HepG2 (cell line): ENCODE measurements around the gene VASN. TPM values are rescaled to one million over a fixed set of nuclear protein-coding genes. Genes with fewer than 3 reads are reported as not detected.
A peak's percentile ranks its signal among the peaks of the same experiment; 100 is the strongest.

Source experiments
- ATRX ChIP-seq: sonication (generic); formaldehyde crosslinking; IDR thresholded peaks from 2 replicates; pipeline ENCODE4 v1.4.0; 2020; ENCODE audit warnings: missing genetic modification reagents, borderline replicate concordance
- HCFC1 ChIP-seq: fragments of 150-350 bp; IDR thresholded peaks from 2 replicates; pipeline ENCODE4 v1.6.1; 2014; ENCODE audit warnings: low read depth, low read length
- ISL2 ChIP-seq: sonication (generic); formaldehyde crosslinking; IDR thresholded peaks from 2 replicates; pipeline ENCODE4 v1.5.0; 2020; ENCODE audit warnings: missing genetic modification reagents
- KDM3A ChIP-seq: IDR thresholded peaks from 2 replicates; pipeline ENCODE4 v1.6.1; 2018; ENCODE audit warnings: low read depth, missing compliant biosample characterization
- NFE2L2 ChIP-seq: fragments of 150-350 bp; IDR thresholded peaks from 2 replicates; pipeline ENCODE4 v1.6.1; 2014; ENCODE audit warnings: low read length
- RXRA ChIP-seq: sonication (generic); formaldehyde crosslinking; IDR thresholded peaks from 2 replicates; pipeline ENCODE4 v1.5.1; 2020; ENCODE audit warnings: missing genetic modification reagents
- SOX5 ChIP-seq: IDR thresholded peaks from 2 replicates; pipeline ENCODE4 v1.6.1; 2016; ENCODE audit warnings: borderline replicate concordance
- XRCC5 ChIP-seq: fragments of 200-400 bp; formaldehyde crosslinking; optimal IDR thresholded peaks from 2 replicates; pipeline ENCODE3; 2017; ENCODE audit warnings: mild to moderate bottlenecking, low read length
- ZBTB42 ChIP-seq: sonication (generic); formaldehyde crosslinking; IDR thresholded peaks from 2 replicates; pipeline ENCODE4 v1.5.0; 2020; ENCODE audit warnings: mild to moderate bottlenecking, missing genetic modification reagents
- ZFP37 ChIP-seq: sonication (generic); formaldehyde crosslinking; IDR thresholded peaks from 2 replicates; pipeline ENCODE4 v1.4.0; 2020; ENCODE audit warnings: missing genetic modification reagents, borderline replicate concordance
- ZNF253 ChIP-seq: sonication (generic); formaldehyde crosslinking; IDR thresholded peaks from 2 replicates; pipeline ENCODE4 v1.8.0; 2022; ENCODE audit warnings: mild to moderate bottlenecking, missing genetic modification reagents, borderline replicate concordance
- ZNF567 ChIP-seq: sonication (generic); formaldehyde crosslinking; IDR thresholded peaks from 2 replicates; pipeline ENCODE4 v1.8.1; 2023; ENCODE audit warnings: mild to moderate bottlenecking, missing genetic modification reagents, borderline replicate concordance
- ZNF569 ChIP-seq: sonication (generic); formaldehyde crosslinking; IDR thresholded peaks from 2 replicates; pipeline ENCODE4 v1.5.0; 2020; ENCODE audit warnings: mild to moderate bottlenecking, missing genetic modification reagents, moderate library complexity, borderline replicate concordance
- ZNF572 ChIP-seq: sonication (generic); formaldehyde crosslinking; IDR thresholded peaks from 2 replicates; pipeline ENCODE4 v1.5.1; 2020; ENCODE audit warnings: mild to moderate bottlenecking, missing genetic modification reagents
- ZNF724P ChIP-seq: sonication (generic); formaldehyde crosslinking; IDR thresholded peaks from 2 replicates; pipeline ENCODE4 v1.8.0; 2022; ENCODE audit warnings: missing genetic modification reagents, borderline replicate concordance
- ZNF777 ChIP-seq: sonication (generic); formaldehyde crosslinking; IDR thresholded peaks from 2 replicates; pipeline ENCODE4 v1.4.0; 2020; ENCODE audit warnings: missing genetic modification reagents
- polyA plus RNA-seq, 8 experiments: library from polyadenylated mRNA; depleted of rRNA in 3 of 8; stranded (reverse) in 7 of 8; unstranded in 1 of 8; fragments of >200 nt; fragmentation: Illumina TruSeq in 4 of 8; extraction: Trizol in 4 of 8; gene quantifications; 2 replicates each; pipeline versions ENCODE4 v1.2.1 to v1.2.3, GENCODE V29; 2011 to 2016; ENCODE audit warnings: low read depth in 4 of 8, missing spikeins in 1 of 8, mixed read lengths in 1 of 8; ENCODE audit not compliant: insufficient read depth in 1 of 8
- total RNA-seq, 5 experiments: library from RNA; depleted of rRNA; stranded (reverse); fragments of >200 nt; fragmentation: Illumina TruSeq; extraction: Trizol; gene quantifications; 2 replicates each; pipeline ENCODE4 v1.2.3, GENCODE V29; 2016; ENCODE audit warnings: low read depth in 1 of 5
- TF ChIP-seq, protein P1 (sequence below): sonication (generic); formaldehyde crosslinking; IDR thresholded peaks from 2 replicates; pipeline ENCODE4 v1.4.0; 2020; ENCODE audit warnings: mild to moderate bottlenecking, low read depth, missing genetic modification reagents
- TF ChIP-seq, protein P2 (sequence below): sonication (generic); formaldehyde crosslinking; IDR thresholded peaks from 2 replicates; pipeline ENCODE4 v1.4.0; 2020; ENCODE audit warnings: missing genetic modification reagents, borderline replicate concordance
- TF ChIP-seq, protein P3 (sequence below): sonication (generic); formaldehyde crosslinking; IDR thresholded peaks from 2 replicates; pipeline ENCODE4 v1.8.0; 2022; ENCODE audit warnings: mild to moderate bottlenecking, missing genetic modification reagents, borderline replicate concordance

The VASN gene
- total and polyA plus RNA-seq, 2 of the 13 experiments (the other 11 are each of a cell fraction or from before 2014, with no cell fraction given): 8.4 to 18.2 TPM

- TF ChIP-seq ATRX (CRISPR knock-in tag): no peak
- TF ChIP-seq HCFC1: no peak
- TF ChIP-seq ZNF567: no peak
- no peak for TF ChIP-seq ZFP37 (CRISPR knock-in tag)
- 0 out of 2 replicates have a peak, but pooled peaks have one; percentile 71 for TF ChIP-seq ZNF572 (CRISPR knock-in tag)
- peak; percentile 98 for TF ChIP-seq RXRA (CRISPR knock-in tag)
- TF ChIP-seq ZNF724P (CRISPR knock-in tag): no peak
- no peak for TF ChIP-seq ZNF569
- no peak for TF ChIP-seq XRCC5
- TF ChIP-seq ZBTB42 (CRISPR knock-in tag): no peak; the same call in 1 of the 2 replicates
- TF ChIP-seq, protein P1, sequence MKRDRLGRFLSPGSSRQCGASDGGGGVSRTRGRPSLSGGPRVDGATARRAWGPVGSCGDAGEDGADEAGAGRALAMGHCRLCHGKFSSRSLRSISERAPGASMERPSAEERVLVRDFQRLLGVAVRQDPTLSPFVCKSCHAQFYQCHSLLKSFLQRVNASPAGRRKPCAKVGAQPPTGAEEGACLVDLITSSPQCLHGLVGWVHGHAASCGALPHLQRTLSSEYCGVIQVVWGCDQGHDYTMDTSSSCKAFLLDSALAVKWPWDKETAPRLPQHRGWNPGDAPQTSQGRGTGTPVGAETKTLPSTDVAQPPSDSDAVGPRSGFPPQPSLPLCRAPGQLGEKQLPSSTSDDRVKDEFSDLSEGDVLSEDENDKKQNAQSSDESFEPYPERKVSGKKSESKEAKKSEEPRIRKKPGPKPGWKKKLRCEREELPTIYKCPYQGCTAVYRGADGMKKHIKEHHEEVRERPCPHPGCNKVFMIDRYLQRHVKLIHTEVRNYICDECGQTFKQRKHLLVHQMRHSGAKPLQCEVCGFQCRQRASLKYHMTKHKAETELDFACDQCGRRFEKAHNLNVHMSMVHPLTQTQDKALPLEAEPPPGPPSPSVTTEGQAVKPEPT: no peak; the same call in 1 of the 2 replicates
- TF ChIP-seq ISL2 (CRISPR knock-in tag): peak; percentile 29; the same call in 1 of the 2 replicates
- no peak; the same call in none of the 2 replicates for TF ChIP-seq SOX5
- TF ChIP-seq KDM3A (CRISPR knock-in tag): 0 out of 2 replicates have a peak, but pooled peaks have one; percentile 18
- TF ChIP-seq, protein P2, sequence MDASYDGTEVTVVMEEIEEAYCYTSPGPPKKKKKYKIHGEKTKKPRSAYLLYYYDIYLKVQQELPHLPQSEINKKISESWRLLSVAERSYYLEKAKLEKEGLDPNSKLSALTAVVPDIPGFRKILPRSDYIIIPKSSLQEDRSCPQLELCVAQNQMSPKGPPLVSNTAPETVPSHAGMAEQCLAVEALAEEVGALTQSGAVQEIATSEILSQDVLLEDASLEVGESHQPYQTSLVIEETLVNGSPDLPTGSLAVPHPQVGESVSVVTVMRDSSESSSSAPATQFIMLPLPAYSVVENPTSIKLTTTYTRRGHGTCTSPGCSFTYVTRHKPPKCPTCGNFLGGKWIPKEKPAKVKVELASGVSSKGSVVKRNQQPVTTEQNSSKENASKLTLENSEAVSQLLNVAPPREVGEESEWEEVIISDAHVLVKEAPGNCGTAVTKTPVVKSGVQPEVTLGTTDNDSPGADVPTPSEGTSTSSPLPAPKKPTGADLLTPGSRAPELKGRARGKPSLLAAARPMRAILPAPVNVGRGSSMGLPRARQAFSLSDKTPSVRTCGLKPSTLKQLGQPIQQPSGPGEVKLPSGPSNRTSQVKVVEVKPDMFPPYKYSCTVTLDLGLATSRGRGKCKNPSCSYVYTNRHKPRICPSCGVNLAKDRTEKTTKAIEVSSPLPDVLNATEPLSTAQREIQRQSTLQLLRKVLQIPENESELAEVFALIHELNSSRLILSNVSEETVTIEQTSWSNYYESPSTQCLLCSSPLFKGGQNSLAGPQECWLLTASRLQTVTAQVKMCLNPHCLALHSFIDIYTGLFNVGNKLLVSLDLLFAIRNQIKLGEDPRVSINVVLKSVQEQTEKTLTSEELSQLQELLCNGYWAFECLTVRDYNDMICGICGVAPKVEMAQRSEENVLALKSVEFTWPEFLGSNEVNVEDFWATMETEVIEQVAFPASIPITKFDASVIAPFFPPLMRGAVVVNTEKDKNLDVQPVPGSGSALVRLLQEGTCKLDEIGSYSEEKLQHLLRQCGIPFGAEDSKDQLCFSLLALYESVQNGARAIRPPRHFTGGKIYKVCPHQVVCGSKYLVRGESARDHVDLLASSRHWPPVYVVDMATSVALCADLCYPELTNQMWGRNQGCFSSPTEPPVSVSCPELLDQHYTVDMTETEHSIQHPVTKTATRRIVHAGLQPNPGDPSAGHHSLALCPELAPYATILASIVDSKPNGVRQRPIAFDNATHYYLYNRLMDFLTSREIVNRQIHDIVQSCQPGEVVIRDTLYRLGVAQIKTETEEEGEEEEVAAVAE (CRISPR knock-in tag): no peak
- TF ChIP-seq, protein P3, sequence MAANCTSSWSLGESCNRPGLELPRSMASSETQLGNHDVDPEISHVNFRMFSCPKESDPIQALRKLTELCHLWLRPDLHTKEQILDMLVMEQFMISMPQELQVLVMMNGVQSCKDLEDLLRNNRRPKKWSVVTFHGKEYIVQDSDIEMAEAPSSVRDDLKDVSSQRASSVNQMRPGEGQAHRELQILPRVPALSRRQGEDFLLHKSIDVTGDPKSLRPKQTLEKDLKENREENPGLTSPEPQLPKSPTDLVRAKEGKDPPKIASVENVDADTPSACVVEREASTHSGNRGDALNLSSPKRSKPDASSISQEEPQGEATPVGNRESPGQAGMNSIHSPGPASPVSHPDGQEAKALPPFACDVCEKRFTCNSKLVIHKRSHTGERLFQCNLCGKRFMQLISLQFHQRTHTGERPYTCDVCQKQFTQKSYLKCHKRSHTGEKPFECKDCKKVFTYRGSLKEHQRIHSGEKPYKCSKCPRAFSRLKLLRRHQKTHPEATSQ (CRISPR knock-in tag): no peak
- no peak for TF ChIP-seq NFE2L2
- TF ChIP-seq ZNF253 (CRISPR knock-in tag): 0 out of 2 replicates have a peak, but pooled peaks have one; percentile 53
- no peak for TF ChIP-seq ZNF777 (CRISPR knock-in tag)
These were observed 1.1 kb downstream of the VASN start (continued) for GRCh38 chr16:4372578-4373355.
